NCI-H526 (cell line): ENCODE results near the gene NOL12.
"Not testable (repeated sequence)": the region's sequence is repeated elsewhere in the genome, so short reads cannot be mapped to it uniquely, and the experiment has no call there.

ENCODE experiments used
- DNase-seq, 2 experiments: peaks; one replicate each; lab custom pipeline; 2025; lab: John Stamatoyannopoulos, UW

NOL12 gene

DNA sequence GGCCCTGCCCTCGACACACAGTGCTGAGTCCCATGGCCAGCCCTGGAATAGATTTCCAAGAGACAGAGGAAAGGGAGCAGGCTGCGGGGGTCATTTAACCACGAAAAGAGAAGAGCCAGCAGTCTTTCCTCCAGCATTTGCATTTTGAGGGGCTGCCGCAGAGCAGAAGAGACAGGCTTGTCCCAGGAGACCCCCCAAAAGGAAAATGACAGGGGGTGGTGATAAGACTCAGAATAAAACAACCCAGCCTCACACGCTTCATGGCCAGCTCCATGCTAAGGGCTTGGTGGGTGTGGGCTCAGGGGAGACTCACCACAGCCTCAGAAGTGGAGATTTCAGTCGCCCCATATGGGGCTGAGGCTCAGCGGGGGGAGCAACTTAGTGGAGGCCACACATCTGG, 27.6 kb downstream of the NOL12 start:
- DNase-seq = no peak

- DNase-seq = no peak
These were observed 28.5 kb downstream of the NOL12 start for GRCh38 chr22:37714634-37715033.

DNA sequence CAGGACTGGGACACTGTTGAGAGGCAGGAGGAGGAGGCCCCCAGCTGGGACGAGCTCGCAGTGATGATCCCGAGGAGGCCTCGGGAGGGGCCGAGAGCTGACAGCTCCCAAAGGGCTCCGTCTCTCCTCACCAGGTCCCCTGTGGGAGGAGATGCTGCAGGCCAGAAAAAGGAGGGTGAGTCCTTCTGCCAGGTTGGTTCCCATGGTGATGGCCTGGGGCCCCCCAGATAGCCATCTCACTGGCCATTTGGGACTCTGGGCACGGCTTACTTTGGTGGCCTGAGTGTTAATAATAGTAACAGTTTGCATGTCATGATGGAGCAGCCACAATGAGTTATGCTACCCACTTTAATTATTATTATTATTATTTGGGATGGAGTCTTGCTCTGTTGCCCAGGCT, 29.6 kb downstream of the NOL12 start:
- no peak for DNase-seq

DNA sequence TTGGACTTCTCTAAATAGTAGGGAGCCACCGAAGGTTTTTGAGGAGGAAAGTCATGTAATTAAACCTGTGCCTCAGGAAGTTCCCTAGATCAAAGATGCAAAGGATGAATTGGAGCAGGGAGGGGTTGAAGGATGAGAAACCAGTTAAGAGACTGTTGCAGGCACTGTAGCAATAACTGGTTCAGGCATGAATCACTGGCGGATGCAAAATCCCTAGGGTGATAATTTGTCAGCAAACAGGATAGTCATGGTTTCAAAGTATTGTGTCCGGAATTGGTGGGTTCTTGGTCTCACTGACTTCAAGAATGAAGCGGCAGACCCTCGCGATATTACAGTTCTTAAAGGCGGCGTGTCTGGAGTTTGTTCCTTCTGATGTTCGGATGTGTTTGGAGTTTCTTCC, 30.6 kb downstream of the NOL12 start:
- DNase-seq = no peak

DNA sequence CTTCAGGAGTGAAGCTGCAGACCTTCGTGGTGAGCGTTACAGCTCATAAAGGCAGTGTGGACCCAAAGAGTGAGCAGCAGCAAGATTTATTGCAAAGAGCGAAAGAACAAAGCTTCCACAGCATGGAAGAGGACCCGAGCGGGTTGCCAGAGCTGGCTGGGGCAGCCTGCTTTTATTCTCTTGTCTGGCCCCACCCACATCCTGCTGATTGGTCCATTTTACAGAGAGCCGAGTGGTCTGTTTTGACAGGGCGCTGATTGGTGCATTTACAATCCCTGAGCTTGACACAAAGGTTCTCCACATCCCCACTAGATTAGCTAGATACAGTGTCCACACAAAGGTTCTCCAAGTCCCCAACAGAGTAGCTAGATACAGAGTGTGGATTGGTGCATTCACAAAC, 31.1 kb downstream of the NOL12 start:
- DNase-seq = not testable (repeated sequence)

DNA sequence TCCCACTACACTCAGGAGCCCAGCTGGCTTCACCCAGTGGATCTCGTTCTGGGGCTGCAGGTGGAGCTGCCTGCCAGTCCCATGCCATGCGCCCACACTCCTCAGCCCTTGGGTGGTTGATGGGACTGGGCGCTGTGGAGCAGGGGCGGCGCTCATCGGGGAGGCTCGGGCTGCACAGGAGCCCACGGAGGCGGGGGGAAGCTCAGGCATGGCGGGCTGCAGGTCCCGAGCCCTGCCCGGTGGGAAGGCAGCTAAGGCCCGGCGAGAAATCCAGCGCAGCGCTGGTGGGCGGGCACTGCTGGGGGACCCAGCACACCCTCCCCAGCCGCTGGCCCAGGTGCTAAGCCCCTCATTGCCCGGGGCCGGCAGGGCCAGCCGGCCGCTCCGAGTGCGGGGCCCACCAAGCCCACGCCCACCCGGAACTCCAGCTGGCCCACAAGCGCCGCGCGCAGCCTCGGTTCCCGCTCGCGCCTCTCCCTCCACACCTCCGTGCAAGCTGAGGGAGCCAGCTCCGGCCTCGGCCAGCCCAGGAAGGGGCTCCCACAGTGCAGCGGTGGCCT, 31.7 kb downstream of the NOL12 start:
- not testable (repeated sequence) for DNase-seq

DNA sequence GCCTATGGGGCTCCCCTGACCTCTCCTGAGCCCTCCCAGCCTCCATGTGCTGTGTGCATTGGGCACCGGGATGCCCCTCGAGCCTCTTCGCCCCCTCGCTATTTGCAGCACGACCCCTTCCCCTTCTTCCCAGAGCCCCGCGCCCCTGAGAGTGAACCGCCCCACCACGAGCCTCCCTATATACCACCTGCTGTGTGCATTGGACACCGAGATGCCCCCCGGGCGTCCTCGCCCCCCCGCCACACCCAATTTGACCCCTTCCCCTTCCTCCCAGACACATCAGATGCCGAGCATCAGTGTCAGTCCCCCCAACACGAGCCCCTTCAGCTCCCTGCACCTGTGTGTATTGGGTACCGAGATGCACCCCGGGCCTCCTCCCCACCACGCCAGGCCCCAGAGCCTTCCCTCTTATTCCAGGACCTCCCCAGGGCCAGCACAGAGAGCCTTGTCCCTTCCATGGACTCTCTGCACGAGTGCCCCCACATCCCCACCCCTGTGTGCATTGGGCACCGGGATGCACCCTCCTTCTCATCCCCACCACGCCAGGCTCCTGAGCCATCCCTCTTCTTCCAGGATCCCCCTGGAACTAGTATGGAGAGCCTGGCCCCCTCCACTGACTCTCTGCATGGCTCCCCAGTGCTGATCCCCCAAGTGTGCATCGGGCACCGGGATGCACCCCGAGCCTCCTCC, 39.6 kb downstream of the NOL12 start:
- no peak for DNase-seq

DNA sequence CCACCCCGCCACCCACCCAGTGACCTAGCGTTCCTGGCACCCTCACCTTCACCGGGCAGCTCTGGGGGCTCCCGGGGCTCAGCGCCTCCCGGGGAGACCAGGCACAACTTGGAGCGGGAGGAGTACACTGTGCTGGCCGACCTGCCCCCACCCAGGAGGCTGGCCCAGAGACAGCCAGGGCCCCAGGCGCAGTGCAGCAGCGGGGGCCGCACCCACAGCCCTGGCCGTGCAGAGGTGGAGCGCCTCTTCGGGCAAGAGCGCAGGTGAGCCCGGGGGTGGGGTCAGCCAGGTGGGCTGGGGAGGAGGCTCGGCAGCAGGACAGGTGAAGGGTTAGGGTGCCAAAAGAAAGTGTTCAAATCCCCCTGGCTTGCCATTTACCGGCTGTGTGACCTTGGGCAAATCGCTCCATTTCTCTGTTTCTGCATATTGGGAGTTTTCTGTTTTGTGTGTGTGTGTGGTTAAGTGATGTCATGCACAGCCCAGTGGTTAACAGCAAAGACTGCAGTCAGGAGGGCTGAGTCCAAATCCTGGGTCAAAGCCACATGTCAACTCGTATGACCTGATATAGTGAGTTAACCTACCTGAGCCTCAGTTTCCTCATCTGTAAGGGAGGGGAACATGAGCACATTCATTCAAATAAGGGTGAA, 40.2 kb downstream of the NOL12 start:
- no peak for DNase-seq

DNA sequence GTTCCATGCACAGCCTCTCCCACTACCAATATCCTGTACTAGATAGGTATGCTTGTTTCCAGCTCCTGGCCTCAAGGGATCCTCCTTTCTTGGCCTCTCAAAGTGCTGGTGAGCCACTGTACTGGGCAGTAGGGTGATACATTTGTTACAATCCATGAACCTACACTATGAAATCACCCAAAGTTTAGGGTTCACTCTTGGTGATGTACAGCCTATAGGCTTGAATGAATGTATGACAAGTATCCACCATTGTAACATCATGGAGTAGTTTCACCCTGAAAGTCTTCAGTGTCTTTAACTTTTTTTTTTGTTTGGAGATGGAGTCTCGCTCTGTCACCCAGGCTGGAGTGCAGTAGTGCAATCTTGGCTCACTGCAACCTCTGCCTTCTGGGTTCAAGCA, 42.5 kb downstream of the NOL12 start:
- no peak for DNase-seq

- peak in 1 of 2 experiments; percentile 45 for DNase-seq
These were observed 45.8 kb downstream of the NOL12 start for GRCh38 chr22:37731804-37732471.

DNA sequence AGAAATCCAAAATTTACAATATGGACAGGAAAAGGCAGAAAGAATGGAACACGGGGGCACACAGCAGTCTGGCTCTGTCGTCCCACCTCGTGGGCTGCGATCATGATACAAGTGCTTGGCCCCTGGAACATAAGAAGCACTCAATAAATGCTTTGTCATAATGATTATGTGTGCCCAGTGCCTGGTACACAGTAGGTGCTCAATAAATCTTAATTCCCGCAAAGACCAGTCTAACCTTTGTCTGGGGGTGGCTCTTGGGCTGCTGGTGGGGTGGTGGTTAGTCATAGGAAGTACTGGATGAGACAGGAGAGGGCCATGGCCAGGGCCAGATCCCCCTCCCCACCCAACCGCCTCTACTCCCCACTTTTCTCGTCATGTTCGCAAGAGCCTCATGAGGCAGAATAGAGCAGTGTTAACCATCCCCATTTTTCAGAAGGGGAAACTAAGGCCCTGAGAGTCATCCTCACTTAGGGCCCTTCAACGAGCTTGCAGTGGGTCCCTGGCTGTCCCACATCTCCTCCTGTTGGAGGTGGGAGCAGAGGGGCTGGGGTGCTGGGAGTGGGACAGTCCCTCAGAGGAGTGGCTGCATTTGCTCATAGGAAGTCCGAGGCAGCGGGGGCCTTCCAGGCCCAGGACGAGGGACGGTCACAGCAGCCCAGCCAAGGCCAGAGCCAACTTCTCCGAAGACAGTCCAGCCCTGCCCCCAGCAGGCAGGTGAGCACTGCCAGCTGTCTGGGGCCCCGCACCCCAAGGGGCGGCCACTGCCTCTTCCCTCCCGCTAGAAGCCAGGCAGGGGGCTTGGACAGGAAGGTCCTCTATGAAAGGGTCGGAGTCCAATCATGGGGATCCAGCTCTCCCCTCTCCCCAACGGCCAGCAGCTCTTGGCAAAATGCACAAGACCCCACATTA, 46.8 kb downstream of the NOL12 start:
- no peak for DNase-seq

- no peak for DNase-seq
These were observed 47.7 kb downstream of the NOL12 start for GRCh38 chr22:37733625-37734401.

- DNase-seq = no peak
These were observed 48.2 kb downstream of the NOL12 start for GRCh38 chr22:37734402-37734700.

GRCh38 chr22:37734964-37735451, 48.9 kb downstream of the NOL12 start:
- no peak for DNase-seq

GRCh38 chr22:37739035-37739434, 52.9 kb downstream of the NOL12 start:
- no peak for DNase-seq

GRCh38 chr22:37739611-37740049, 53.5 kb downstream of the NOL12 start:
- no peak for DNase-seq

DNA sequence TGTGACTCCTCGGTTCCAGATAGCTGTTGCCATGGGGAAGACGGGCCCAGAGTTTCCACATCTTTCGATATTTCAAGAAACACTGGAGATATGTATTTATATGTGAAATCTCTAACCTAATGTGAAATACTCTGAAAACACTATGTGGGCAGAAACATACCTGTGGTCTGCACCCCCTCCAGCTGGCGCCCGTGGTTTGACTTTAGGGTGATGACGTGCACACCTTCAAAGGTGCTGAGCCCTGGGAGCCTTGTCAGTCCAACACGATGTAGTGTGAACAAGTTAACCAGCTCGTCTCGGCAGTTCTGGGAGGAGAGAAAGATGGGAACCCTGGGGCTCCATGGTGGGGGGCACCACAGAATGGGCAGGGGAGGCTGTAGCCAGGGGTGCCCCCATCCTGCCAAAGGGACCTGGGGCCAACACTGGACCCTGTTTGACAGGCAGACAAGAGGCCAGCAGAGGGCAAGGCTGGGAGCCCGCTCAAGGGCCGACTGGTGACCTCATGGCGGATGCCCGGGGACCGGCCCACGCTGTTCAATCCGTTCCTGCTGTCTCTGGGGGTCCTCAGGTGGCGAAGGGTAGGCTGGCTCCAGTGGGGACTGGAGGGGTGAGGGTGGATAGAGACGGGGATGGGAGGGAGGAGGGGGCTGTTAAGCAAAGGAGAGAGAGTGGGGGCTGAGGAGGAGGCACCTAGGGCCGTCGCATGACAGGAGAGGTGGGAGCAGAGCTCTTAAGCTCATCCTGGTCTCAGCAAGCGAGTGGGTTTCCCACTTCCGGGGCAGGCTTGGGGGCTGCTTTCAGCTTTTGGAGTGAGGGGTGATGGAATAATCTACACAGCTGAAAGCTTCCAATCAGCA, 54.5 kb downstream of the NOL12 start:
- DNase-seq = no peak

DNA sequence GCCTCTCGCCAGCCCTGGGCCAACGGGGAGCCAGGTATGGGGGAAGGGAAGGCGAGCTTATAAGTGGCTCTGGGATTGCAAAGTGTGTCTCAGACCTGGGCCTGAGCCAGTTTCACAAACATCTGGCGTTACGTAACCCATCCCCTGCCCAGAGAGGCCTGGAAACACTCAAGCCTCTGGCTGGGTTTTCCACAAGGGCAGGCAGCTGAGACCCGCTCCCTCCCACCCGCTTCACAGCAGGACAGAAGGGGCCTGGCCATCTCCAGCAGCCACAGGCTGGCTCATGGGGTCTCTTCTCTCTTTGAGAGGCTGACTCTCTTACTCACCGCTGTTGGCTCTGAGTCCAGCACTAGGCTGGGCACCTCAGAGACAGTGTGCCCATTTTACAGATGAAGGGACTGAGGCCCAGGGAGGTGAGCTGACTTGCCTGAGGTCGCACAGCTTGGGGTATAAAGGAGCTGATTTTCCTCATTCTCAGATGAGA, 55.2 kb downstream of the NOL12 start:
- no peak for DNase-seq

GRCh38 chr22:37742376-37743171, 56.4 kb downstream of the NOL12 start:
- DNase-seq = no peak
